Measurements from ENCODE around the gene ARPC4.
A peak's percentile ranks its signal among the peaks of the same experiment; 100 is the strongest.
"Not testable (repeated sequence)": the region's sequence is repeated elsewhere in the genome, so short reads cannot be mapped to it uniquely, and the experiment has no call there.

Gene ARPC4

GRCh38 chr3:9770276-9770812, 22.5 kb upstream of the ARPC4 start:
- no peak for DNase-seq

DNA sequence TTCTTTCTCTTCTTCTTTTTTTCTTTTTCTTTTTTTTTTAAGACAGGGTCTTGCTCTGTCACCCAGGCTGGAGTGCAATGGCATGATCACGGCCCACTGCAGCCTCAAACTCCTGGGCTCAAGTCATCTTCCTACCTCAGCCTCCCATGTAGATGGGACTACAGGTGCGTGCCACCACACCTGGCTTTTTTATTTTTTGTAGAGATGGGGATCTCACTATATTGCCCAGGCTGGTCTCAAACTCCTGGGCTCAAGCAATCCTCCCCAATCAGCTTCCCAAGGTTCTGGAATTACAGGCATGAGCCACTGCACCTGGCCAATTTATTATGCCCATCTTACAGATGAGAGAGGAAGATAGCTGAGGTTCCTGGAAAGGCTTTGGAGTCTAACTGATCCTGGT, 21.9 kb upstream of the ARPC4 start:
- DNase-seq, result not testable (repeated sequence)

DNA sequence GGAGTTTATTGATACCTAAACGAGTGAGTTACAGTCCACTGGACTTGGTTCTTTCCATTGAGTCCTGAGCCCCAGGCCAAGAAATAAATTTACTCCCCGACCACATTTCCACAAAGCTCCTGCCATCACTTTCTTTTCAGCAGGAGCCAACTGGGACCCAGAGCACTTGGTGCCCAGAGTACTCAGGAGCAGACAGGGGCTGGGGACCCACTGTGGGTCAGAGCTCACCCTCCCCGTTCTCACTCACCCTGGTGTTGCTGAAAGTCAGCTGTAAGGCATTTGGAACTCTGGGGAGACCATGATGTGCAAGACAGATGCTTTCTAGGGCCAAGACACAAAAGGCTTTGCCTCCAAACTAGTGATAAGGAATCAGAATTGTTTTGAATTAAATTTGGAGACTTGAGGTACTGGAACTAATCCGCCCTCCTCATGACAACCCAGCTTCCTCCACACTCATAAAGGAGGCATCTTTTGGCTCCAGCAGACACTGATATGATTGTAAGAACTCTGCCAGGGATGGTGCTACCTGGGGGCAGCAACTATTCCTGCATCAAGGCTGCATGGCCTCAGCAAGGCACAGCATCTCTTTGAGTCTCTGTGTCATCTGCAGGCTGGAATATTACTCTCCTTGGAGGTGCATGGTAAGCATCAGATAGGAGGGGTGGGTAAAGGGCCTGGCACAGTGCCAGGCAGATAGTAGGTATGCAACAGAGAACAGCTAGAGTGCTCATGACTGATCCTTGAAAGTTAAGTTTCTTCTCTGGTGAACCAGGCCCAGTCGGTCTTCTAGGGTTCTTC, 15.8 kb upstream of the ARPC4 start:
- no peak for DNase-seq

DNA sequence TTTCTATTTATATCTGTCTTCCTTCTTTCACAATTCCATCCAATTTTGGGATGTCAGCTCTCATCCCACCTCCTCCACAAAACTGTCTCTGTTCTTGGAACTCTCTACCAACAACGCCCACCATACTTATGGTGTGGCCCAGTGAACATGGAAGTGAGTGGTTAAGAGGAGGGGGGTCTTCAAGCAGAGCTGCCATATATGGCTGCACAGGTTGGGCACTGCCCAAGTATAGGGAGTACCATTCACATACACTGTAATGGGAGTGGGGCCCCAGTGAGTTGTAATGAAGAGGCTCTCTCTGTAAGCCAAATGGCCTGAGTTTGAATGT, 15.2 kb upstream of the ARPC4 start:
- DNase-seq, result no peak

GRCh38 chr3:9778143-9779074, 14.5 kb upstream of the ARPC4 start:
- DNase-seq, result peak; percentile 52

- no peak for DNase-seq
These were observed 13.7 kb upstream of the ARPC4 start for GRCh38 chr3:9779075-9779593.

GRCh38 chr3:9779721-9780457, 13.0 kb upstream of the ARPC4 start:
- no peak for DNase-seq

DNA sequence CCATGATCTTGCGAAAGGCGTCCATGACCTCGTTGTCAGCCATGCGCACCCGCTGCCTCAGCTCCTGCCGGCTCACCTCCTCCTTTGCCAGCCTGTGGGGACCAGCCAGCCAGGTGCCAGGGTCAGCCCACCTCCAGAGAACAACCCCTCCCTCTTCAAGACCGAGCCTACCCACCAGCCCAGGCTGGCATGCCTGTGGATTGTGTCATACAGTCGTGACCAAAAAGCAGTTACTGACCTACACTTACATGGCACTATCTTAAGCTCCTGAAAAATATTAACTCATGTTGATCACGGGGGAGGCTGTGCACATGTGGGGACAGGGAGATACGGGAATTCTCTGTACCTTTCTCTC, 12.4 kb upstream of the ARPC4 start:
- no peak for DNase-seq

GRCh38 chr3:9780910-9781309, 12.0 kb upstream of the ARPC4 start:
- no peak for DNase-seq

GRCh38 chr3:9781551-9781950, 11.3 kb upstream of the ARPC4 start:
- no peak for DNase-seq

DNA sequence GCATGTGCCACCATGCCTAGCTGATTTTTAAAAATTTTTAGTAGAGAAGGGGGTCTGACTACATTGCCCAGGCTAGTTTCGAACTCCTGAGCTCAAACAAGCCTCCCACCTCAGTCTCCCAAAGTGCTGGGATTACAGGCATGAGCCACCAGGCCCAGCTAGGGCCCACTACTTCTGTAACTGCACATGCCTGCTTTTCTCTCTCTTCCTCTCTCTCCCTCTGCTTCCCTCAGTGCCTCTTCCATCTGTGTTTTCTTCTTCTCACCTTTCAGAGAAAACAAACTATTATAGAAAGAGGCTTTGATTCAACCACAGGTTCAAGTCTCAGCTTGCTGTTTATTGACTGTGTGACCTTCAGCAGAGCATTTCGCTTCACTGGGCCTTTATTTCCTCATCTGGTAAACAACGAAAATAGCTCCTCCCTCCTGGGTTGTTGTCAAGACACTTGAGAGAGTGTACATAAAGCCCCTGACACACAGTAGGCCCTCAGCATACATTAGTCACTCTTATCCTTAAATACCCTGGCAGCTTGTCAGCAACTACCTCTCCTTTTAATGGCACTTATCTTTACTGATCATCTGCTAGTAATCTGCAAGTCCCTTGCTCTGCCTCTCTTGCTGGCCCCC, 10.8 kb upstream of the ARPC4 start:
- no peak for DNase-seq

GRCh38 chr3:9782770-9783169, 10.1 kb upstream of the ARPC4 start:
- no peak for DNase-seq

- DNase-seq, result no peak
These were observed 8.9 kb upstream of the ARPC4 start for GRCh38 chr3:9783954-9784353.

- no peak for DNase-seq
These were observed 7.9 kb upstream of the ARPC4 start for GRCh38 chr3:9784965-9785364.

DNA sequence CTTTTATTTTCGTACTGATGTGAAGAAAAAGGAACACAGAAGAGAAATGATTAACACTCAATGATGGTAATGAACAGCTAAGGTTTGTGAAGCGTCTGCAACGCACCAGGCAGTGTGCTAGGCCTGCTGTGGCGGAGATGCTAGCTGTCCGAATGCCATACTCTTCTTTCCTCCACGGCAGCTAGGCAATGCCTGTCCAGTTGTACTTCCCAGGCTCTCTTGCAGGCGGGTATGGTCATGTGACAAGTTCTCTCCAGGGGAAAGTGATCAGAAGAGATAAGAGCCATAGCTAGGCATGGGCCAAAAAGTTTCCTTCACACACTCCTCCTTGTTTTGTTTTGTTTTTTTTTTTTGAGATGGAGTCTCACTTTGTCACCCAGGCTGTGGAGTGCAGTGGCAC, 7.3 kb upstream of the ARPC4 start:
- DNase-seq, result no peak

- no peak for DNase-seq
These were observed 6.6 kb upstream of the ARPC4 start for GRCh38 chr3:9786209-9786739.

DNA sequence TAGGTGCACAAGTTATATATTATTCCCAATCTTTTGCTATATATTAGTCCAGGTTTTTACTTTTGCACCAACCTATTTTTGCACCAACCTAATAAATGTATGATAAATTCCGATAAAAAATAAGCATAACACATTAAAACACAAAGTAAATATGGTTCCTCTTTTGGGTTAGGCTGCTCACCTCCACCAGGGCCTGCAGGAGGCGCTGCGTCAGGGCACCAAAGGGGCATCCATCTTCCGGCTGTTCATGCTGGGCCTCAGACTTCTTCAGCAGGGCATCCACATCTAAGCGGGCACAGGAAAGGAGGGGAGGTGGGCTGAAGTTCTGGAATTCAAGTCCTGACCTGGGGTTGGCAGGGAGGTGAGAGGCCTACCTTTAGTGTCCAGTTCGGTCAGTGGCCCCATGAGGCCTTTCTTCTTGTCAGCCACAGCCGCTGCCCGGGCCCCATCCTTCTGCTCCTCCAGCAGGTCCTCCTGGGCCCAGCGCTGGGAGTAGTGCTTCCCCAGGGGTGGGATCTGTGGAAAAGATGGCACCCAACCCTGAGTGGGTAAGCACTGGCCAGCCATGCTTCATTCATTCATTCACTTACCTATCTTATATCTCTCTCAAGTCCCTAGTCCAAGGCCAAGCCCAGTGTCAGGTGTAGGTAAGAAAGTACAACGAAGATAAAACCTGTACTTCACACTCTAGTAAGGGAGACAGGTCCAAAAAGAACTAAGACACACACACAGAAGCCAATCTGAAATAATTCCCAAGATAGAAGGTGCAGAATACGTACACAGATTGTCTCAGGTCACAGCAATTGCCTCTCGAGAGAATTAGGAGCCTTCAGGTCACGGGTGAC, 5.8 kb upstream of the ARPC4 start:
- no peak for DNase-seq

DNA sequence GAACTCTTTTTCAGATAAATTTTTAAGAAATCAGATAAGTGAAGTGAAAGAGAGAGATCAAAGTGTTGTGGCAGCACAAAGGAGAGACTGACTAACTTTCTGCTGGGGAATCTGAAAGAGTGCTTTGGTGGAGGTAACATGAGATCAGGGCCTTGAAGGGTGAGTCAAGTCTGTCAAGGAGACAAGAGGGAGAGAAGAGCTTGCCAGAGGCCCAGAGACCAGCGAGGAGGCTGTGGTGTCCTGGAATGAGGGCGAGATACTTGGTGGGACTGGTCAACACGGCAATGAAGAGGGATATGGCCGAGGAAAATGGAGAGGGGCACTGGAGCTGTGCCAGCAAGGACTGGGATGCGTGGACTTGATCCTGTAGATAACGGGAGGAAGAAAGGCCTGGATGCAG, 5.2 kb upstream of the ARPC4 start:
- no peak for DNase-seq

GRCh38 chr3:9791127-9791526, 1.8 kb upstream of the ARPC4 start:
- no peak for DNase-seq

- DNase-seq, result no peak
These were observed 985 bp upstream of the ARPC4 start for GRCh38 chr3:9791790-9792404.

Measured in stimulated activated CD4-positive, alpha-beta T cell treated with anti-CD3 and anti-CD28 coated beads, Interleukin-12 subunit alpha, Interleukin-12 subunit beta, amount 100 ng/mL, for 4 hours (primary cell).